Peyer's patch (tissue), 4 donors: ENCODE results near the gene CENPF. TPM values are rescaled to one million over a fixed set of nuclear protein-coding genes. Genes with fewer than 3 reads are reported as not detected.

Source experiments
- DNase-seq, 3 donors: peaks; one replicate each; pipeline ENCODE4 v3.0.0-alpha.2; 2017 to 2019
- H3K27ac ChIP-seq, 4 donors: fragments of 200-600 bp; sonication (generic); one replicate each; pipeline ENCODE4 v1.5.1; 2016 to 2019
- H3K27me3 ChIP-seq, 2 donors: fragments of 200-600 bp; sonication (generic); one replicate each; pipeline ENCODE4 v1.5.1; 2019
- H3K36me3 ChIP-seq, 3 donors: fragments of 200-600 bp; sonication (generic); one replicate each; pipeline ENCODE4 v1.5.1; 2016 to 2019
- H3K4me1 ChIP-seq, 4 donors: fragments of 200-600 bp; sonication (generic); one replicate each; pipeline ENCODE4 v1.5.1; 2016 to 2019
- H3K4me3 ChIP-seq, 4 donors: fragments of 200-600 bp; sonication (generic); 1 replicate in 3 of 4; 2 replicates in 1 of 4; pipeline ENCODE4 v1.5.1; 2016 to 2019; ENCODE audit warnings: mild to moderate bottlenecking in 1 of 4
- H3K9me3 ChIP-seq, 4 donors: fragments of 200-600 bp; sonication (generic); one replicate each; pipeline ENCODE4 v1.5.1; 2016 to 2019; ENCODE audit warnings: mild to moderate bottlenecking in 1 of 4
- POLR2A ChIP-seq, 2 donors: fragments of 450-650 bp; IDR thresholded peaks; one replicate each; pipeline ENCODE4 v1.5.1; 2017; ENCODE audit warnings: antibody characterized with exemption in 2 of 2, mild to moderate bottlenecking in 2 of 2, moderate library complexity in 2 of 2
- total RNA-seq, 4 donors: library from RNA; depleted of rRNA; stranded (reverse); fragments of >200 nt; gene quantifications; one replicate each; pipeline ENCODE4 v1.1.0, GENCODE V29; 2016
- TF ChIP-seq, protein P1 (sequence below), 6 experiments: fragments of 450-650 bp in 4 of 6; fragments of 200-600 bp in 2 of 6; sonication (generic) in 1 of 6; IDR thresholded peaks; one replicate each; pipeline ENCODE4 v1.5.1; 2017 to 2019; ENCODE audit warnings: antibody characterized with exemption in 6 of 6, mild to moderate bottlenecking in 3 of 6, moderate library complexity in 1 of 6

CENPF gene
- total RNA-seq, 4 donors from 2014 or later = 6.1 to 23.9 (median 8.0) TPM

DNA sequence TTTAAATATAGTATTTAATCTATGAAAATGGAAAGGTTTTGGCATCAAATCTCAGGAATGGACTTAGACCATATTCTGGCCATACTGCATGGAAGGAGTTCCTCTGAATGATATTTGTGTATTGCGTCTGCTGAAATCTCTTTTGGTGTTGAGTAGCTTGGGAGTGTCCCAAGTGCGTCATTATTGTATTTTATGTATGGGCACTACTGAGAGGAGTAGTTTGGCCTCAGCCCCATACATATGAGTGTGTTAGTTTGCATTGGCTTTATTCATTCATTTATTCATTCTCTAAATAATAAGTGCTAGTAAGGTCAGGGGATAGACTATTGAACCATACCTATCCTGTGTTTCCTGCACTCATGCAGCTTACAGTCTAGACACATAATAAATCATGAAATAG, 46.6 kb downstream of the CENPF start:
- no peak overlapping the region for H3K4me3 ChIP-seq
- TF ChIP-seq, protein P1, sequence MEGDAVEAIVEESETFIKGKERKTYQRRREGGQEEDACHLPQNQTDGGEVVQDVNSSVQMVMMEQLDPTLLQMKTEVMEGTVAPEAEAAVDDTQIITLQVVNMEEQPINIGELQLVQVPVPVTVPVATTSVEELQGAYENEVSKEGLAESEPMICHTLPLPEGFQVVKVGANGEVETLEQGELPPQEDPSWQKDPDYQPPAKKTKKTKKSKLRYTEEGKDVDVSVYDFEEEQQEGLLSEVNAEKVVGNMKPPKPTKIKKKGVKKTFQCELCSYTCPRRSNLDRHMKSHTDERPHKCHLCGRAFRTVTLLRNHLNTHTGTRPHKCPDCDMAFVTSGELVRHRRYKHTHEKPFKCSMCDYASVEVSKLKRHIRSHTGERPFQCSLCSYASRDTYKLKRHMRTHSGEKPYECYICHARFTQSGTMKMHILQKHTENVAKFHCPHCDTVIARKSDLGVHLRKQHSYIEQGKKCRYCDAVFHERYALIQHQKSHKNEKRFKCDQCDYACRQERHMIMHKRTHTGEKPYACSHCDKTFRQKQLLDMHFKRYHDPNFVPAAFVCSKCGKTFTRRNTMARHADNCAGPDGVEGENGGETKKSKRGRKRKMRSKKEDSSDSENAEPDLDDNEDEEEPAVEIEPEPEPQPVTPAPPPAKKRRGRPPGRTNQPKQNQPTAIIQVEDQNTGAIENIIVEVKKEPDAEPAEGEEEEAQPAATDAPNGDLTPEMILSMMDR (IDR thresholded peaks at IDR 0.05) = no peak
- no peak for TF ChIP-seq POLR2A (IDR thresholded peaks at IDR 0.05)
- H3K27ac ChIP-seq = no peak overlapping the region
- no peaks in the 10 kb centered on the region for H3K36me3 ChIP-seq
- no peaks in the 10 kb centered on the region for H3K27me3 ChIP-seq
- no peaks in the 10 kb centered on the region for H3K9me3 ChIP-seq
- DNase-seq = no peak
- H3K4me1 ChIP-seq = no peaks in the 10 kb centered on the region

DNA sequence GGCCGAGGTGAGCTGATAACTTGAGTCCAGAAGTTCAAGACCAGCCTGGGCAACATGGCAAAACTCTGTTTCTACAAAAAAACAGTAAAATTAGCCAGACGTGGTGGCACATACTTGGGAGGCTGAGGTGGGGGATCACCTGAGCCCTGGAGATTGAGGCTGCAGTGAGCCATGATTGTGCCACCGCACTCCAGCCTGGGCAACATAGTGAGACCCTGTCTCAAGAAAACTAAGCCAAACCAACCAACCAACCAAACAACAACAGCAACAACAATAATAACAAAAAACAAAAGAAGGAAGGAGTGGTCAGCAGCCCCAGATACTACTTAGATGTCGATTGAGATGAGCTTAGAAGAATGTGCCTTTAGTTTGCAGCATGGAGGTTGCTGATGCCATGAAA, 47.7 kb downstream of the CENPF start:
- Histone ChIP-seq H3K4me3 (no peak overlapping the region), H3K36me3 (no peaks in the 10 kb centered on the region)
- DNase-seq = no peak

GRCh38 chr1:214657299-214657698, 54.3 kb downstream of the CENPF start:
- Histone ChIP-seq H3K4me3 (no peak overlapping the region), H3K4me1 (no peaks in the 10 kb centered on the region), H3K36me3 (peaks cover 0 to 3% (median 0%) of the 10 kb centered on the region in 3 donors), H3K9me3 (no peaks in the 10 kb centered on the region), H3K27me3 (no peaks in the 10 kb centered on the region), H3K27ac (no peak overlapping the region)
- no peak for TF ChIP-seq POLR2A (IDR thresholded peaks at IDR 0.05)
- TF ChIP-seq, protein P1 (IDR thresholded peaks at IDR 0.05) = no peak
- no peak for DNase-seq

More for the DNA sequence above, 47.7 kb downstream of the CENPF start:
- no peaks in the 10 kb centered on the region for H3K4me1 ChIP-seq
- H3K9me3 ChIP-seq = no peaks in the 10 kb centered on the region
- H3K27ac ChIP-seq = no peak overlapping the region
- no peaks in the 10 kb centered on the region for H3K27me3 ChIP-seq
- TF ChIP-seq, protein P1 (IDR thresholded peaks at IDR 0.05) = no peak
- no peak for TF ChIP-seq POLR2A (IDR thresholded peaks at IDR 0.05)

DNA sequence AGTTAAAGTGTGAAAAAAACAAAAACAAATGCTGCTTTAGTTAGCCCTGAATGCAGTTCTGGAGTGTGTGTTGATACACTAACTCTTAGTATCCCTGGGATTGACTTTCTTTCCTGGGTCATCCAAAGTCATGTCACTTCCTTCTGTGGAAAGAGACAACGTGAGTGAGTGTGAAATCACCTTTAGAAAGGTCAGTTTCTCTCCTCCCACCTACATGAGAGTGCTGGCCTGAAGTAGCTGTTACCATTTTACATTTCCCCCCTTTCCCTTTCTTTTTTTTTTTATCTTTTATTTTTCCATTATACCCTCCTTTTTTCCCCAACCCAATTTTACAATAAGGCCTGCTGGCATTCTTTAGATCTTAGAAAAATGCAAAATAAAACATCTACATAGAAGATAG, 55.2 kb downstream of the CENPF start:
- Histone ChIP-seq H3K9me3 (no peaks in the 10 kb centered on the region), H3K27me3 (no peaks in the 10 kb centered on the region), H3K36me3 (peaks cover 0 to 3% (median 0%) of the 10 kb centered on the region in 3 donors), H3K4me1 (no peaks in the 10 kb centered on the region), H3K4me3 (no peak overlapping the region), H3K27ac (no peak overlapping the region)
- DNase-seq = no peak
- TF ChIP-seq, protein P1 (IDR thresholded peaks at IDR 0.05) = no peak
- TF ChIP-seq POLR2A (IDR thresholded peaks at IDR 0.05) = no peak

- no peaks in the 10 kb centered on the region for H3K27me3 ChIP-seq
- no peak for DNase-seq
- H3K4me3 ChIP-seq = no peak overlapping the region
- H3K9me3 ChIP-seq = no peaks in the 10 kb centered on the region
- H3K4me1 ChIP-seq = no peaks in the 10 kb centered on the region
- H3K27ac ChIP-seq = no peak overlapping the region
- peaks cover 0 to 7% (median 0%) of the 10 kb centered on the region in 3 donors for H3K36me3 ChIP-seq
- TF ChIP-seq, protein P1 (IDR thresholded peaks at IDR 0.05) = peak in 3 of 6 experiments; percentile 48 to 52 (median 49)
- no peak for TF ChIP-seq POLR2A (IDR thresholded peaks at IDR 0.05)
Measured at GRCh38 chr1:214658785-214659184, 55.8 kb downstream of the CENPF start.

GRCh38 chr1:214660190-214660589, 57.2 kb downstream of the CENPF start:
- Histone ChIP-seq H3K4me3 (no peak overlapping the region), H3K27me3 (no peaks in the 10 kb centered on the region), H3K27ac (no peak overlapping the region), H3K36me3 (peaks cover 0 to 14% (median 0%) of the 10 kb centered on the region in 3 donors), H3K9me3 (no peaks in the 10 kb centered on the region), H3K4me1 (no peaks in the 10 kb centered on the region)
- TF ChIP-seq POLR2A (IDR thresholded peaks at IDR 0.05) = no peak
- TF ChIP-seq, protein P1 (IDR thresholded peaks at IDR 0.05) = no peak
- no peak for DNase-seq
